OCI-LY1 (cell line): Measurements from ENCODE around the gene KRT78.

ENCODE experiments used
- EZH2 ChIP-seq: fragments of 200-600 bp; sonication (generic), shearing (Covaris generic); IDR thresholded peaks from 2 replicates; pipeline ENCODE4 v1.8.0; 2017; ENCODE audit warnings: borderline replicate concordance, mixed run types, mild to moderate bottlenecking, antibody characterized with exemption, low read length, moderate library complexity, mixed read lengths
- TF ChIP-seq, protein P1 (sequence below): fragments of 200-600 bp; sonication (generic), shearing (Covaris generic); IDR thresholded peaks from 2 replicates; pipeline ENCODE4 v1.5.1; 2017; ENCODE audit warnings: mild to moderate bottlenecking, antibody characterized with exemption, low read length, moderate library complexity, mixed read lengths

DNA sequence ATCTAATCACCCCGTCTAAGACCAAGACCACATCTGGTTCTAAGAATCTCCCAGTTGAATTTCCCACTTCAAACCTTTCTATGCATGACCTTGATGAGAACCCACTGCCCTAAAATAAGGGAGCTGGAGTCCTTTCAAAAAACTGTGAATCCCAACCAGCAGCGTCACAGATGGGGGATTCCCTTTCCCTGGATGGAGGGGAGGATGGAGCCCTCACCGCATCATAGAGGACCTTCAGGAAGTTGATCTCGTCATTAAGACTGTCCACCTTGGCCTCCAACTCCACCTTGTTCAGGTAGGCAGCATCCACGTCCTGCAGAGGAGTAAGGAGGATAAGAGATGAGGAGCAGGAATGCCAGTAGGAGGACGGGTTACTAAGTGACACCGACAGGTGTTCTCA, 39.6 kb downstream of the KRT78 start:
- TF ChIP-seq EZH2 = no peak
- TF ChIP-seq, protein P1, sequence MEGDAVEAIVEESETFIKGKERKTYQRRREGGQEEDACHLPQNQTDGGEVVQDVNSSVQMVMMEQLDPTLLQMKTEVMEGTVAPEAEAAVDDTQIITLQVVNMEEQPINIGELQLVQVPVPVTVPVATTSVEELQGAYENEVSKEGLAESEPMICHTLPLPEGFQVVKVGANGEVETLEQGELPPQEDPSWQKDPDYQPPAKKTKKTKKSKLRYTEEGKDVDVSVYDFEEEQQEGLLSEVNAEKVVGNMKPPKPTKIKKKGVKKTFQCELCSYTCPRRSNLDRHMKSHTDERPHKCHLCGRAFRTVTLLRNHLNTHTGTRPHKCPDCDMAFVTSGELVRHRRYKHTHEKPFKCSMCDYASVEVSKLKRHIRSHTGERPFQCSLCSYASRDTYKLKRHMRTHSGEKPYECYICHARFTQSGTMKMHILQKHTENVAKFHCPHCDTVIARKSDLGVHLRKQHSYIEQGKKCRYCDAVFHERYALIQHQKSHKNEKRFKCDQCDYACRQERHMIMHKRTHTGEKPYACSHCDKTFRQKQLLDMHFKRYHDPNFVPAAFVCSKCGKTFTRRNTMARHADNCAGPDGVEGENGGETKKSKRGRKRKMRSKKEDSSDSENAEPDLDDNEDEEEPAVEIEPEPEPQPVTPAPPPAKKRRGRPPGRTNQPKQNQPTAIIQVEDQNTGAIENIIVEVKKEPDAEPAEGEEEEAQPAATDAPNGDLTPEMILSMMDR = no peak
